GM19395 (cell line): Measurements from ENCODE around the gene ABHD8.

ENCODE experiments used
- ATAC-seq: cut with Tn5 transposase; IDR thresholded peaks from one replicate; pipeline ENCODE4 v1.9.1; 2021; ENCODE audit warnings: mild to moderate bottlenecking, moderate library complexity; ENCODE audit not compliant: unreplicated experiment

The ABHD8 gene

DNA sequence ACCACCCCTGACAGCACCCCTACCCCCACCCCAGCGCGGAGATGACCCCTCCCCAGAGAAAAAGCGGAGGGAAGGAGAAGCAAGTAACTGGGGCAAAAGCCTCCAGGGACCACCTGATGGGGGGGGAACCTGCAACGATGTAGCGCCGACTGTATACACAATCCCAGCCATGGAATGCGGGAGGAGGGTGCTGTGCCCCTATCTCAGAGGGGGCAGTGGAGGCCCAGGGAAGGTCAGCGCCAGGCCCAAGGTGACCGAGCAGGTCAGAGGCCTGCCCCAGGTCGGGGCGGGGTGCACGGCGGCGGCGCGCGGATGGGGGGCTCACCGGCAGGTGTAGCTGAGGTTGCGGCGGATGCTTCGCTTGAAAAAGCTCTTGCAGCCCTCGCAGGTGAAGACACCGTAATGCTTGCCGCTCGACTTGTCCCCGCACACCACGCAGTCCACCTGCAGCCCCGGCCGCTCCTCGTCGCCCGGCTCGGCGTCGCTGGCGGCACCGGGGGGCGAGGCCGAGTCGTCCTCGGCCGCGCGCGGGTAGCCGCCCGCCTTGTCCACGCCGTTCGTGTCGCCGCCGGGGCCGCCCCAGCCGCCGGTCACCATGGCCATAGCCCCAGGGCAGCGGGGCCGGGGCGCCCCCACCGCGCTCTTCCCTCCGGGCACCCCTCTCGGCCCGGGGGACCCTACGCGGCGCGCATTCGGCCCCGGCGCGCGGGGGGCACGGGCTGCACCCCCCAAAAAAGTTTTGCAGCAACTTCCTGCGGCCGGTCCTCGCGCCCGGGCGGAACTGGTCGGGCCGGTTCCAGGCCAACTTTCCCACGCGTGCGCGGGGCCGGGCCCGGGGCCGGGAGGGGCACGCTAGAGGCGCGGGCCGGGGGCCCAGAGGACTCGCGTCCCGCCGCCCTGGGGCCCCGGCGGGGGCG lies 58.3 kb downstream of the ABHD8 start:
- no peak for ATAC-seq

DNA sequence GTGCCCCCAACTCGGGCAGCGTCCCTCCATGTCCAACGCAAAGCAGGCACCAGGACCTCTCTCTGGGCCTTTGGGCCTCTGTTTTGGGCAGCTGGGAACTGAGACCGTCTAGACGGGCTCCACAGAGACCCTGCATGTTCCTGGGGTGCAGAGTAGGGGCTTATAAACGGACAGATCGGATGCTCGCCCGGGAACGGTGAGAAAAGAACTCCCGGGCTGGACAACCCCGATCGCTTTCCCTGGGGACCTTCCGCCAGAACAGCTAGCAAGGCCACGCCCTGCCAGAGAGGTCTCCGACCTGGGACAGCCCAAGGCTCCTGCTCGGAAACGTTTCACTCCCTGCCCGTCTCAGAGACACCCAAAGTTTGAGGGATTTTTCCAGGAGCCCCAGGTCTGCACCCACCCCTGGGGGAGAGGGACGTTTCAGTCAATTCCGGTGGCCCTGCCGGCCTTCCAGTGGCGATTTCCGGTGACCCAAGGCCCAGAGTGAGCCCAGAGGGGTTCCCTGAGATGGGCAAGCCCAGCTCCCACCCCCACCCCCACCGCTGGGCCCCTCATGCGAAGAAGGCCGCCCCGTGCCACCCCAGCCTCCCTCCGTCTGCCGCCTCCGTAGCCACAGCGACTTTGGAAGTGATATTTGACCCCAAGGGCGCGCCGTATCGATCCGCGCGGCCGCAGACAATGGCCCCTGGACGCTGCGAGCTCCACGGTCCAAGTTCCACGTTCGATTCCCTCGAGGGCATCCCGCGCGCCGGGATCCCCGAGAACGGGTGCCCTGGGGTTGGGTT lies 59.2 kb downstream of the ABHD8 start:
- no peak for ATAC-seq

GRCh38 chr19:17243211-17243829 lies 59.9 kb downstream of the ABHD8 start:
- no peak for ATAC-seq

DNA sequence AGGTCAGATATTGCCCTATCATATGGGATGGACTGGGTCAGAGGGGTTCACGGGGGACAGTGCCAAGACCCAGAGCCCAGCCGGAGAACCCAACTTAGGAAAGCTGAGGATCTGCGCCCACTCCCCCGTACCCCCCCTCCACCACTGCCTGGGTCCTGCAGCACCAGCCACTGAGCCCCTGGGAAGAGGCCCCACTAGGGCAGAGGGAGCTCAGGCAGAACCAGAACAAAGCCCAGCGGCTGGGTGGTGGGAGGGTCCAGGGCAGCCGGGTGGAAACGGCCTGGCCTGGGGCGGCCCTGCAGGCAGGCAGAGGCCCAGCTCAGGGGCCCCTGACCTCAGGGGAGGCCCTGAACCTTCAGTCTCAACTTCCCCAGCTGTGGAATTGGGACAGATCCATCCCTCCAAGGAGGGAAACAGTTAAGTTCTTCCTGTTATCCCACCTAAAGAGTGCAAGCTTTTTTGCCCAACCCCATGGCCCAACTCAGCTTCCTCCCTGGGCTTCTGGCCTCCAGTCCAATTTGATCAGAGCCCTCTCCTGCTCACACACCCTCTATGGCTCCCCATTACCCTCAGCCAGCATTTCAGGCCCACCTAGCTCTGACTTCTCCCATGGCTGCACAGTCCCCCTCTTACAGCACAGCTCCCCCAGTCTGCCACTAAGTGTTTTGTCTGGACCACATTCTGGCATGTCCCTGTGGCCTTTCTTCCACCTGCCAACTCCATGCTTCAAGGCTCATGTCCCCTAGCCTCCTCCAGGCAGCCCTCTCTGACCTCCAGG lies 60.6 kb downstream of the ABHD8 start:
- ATAC-seq: no peak
